Ishikawa (cell line): ENCODE results near the gene FAM9C.

ENCODE experiments used
- CEBPB ChIP-seq: IDR thresholded peaks from 2 replicates; pipeline ENCODE4 v1.6.1; 2012
- CREB1 ChIP-seq: IDR thresholded peaks from 2 replicates; pipeline ENCODE4 v1.6.1; 2012; ENCODE audit warnings: low read depth
- EGR1 ChIP-seq: IDR thresholded peaks from 2 replicates; pipeline ENCODE4 v1.6.1; 2012
- EP300 ChIP-seq: IDR thresholded peaks from 2 replicates; pipeline ENCODE4 v1.6.1; 2012; ENCODE audit warnings: borderline replicate concordance
- FOXM1 ChIP-seq: IDR thresholded peaks from 2 replicates; pipeline ENCODE4 v1.6.1; 2012; ENCODE audit warnings: low read depth, borderline replicate concordance
- NFIC ChIP-seq: IDR thresholded peaks from 2 replicates; pipeline ENCODE4 v1.6.1; 2012
- RAD21 ChIP-seq: IDR thresholded peaks from 2 replicates; pipeline ENCODE4 v1.6.1; 2012; ENCODE audit warnings: low read depth
- TAF1 ChIP-seq: IDR thresholded peaks from 2 replicates; pipeline ENCODE4 v1.6.1; 2012; ENCODE audit warnings: low read depth, mild to moderate bottlenecking
- TCF12 ChIP-seq: IDR thresholded peaks from 2 replicates; pipeline ENCODE4 v1.6.1; 2012; ENCODE audit warnings: low read depth
- TEAD4 ChIP-seq: IDR thresholded peaks from 2 replicates; pipeline ENCODE4 v1.6.1; 2012
- YY1 ChIP-seq: IDR thresholded peaks from 2 replicates; pipeline ENCODE4 v1.6.1; 2012; ENCODE audit warnings: low read depth
- ZBTB7A ChIP-seq: IDR thresholded peaks from 2 replicates; pipeline ENCODE4 v1.6.1; 2012; ENCODE audit warnings: low read depth
- TF ChIP-seq, protein P1 (sequence below): IDR thresholded peaks from 2 replicates; pipeline ENCODE4 v1.6.1; 2012
- TF ChIP-seq, protein P2 (sequence below): IDR thresholded peaks from 2 replicates; pipeline ENCODE4 v1.6.1; 2012; ENCODE audit warnings: low read depth, mild to moderate bottlenecking
- TF ChIP-seq, protein P3 (sequence below): IDR thresholded peaks from 2 replicates; pipeline ENCODE4 v1.6.1; 2012

The FAM9C gene

DNA sequence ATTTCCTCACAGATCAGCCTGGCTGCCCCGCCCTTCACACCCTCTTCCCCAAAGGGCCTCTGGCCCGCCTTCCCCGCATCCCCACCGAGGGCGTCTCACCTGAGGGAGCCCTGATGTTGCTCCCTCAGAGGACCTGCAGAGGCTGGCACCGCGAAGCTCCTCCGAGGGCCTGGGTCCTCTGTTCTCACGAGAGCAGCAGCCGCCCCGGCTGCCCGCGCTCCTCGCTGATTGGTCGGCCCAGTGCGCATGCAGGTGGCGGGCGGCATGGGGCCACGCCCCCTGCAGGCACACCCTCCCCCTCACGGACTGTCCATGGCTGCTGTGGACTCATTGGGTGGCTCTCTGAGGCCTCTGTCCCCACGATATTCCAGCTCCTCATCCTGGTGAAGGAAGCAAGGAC, at the start of gene FAM9C:
FAM9C (minus strand) TSS at position 180 of the 400 bp plus-strand sequence. CDS start 831 bp downstream, outside the sequence.
- TF ChIP-seq TEAD4 (no peak), TAF1 (no peak), CEBPB (no peak), FOXM1 (no peak), CREB1 (no peak), EGR1 (no peak), NFIC (no peak), YY1 (no peak)

DNA sequence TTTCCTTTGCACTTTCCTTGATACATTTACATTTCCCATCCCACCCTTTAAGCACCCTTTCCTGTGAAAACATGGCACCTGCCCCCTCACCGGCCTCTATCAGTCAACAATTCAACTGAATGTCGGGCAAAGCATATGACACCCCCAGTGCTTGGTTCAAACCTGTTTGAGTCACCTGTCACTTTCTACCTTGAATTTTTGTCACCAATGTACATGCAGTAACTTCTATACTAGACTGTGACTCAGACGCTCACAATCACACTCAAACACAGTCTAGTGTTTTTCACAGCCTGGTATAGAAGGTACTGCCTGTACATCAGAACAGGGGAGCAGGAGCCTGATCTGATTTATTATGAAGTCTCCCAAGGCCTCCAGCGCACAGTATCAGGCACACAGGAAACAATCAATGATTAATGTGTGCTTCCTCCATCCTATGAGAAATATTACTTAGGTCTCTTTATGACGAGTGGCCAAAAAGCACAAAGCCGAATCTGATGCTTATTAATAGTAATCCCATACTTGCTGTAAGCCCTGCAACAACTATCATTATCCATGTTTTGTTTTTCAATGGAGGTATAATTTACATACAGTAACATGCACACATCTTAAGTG, 49.2 kb upstream of the FAM9C start:
- TF ChIP-seq CREB1: no peak
- TF ChIP-seq, protein P1, sequence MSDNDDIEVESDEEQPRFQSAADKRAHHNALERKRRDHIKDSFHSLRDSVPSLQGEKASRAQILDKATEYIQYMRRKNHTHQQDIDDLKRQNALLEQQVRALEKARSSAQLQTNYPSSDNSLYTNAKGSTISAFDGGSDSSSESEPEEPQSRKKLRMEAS: no peak
- TF ChIP-seq YY1: no peak
- TF ChIP-seq NFIC: no peak
- TF ChIP-seq EGR1: no peak
- no peak for TF ChIP-seq TEAD4
- TF ChIP-seq, protein P2, sequence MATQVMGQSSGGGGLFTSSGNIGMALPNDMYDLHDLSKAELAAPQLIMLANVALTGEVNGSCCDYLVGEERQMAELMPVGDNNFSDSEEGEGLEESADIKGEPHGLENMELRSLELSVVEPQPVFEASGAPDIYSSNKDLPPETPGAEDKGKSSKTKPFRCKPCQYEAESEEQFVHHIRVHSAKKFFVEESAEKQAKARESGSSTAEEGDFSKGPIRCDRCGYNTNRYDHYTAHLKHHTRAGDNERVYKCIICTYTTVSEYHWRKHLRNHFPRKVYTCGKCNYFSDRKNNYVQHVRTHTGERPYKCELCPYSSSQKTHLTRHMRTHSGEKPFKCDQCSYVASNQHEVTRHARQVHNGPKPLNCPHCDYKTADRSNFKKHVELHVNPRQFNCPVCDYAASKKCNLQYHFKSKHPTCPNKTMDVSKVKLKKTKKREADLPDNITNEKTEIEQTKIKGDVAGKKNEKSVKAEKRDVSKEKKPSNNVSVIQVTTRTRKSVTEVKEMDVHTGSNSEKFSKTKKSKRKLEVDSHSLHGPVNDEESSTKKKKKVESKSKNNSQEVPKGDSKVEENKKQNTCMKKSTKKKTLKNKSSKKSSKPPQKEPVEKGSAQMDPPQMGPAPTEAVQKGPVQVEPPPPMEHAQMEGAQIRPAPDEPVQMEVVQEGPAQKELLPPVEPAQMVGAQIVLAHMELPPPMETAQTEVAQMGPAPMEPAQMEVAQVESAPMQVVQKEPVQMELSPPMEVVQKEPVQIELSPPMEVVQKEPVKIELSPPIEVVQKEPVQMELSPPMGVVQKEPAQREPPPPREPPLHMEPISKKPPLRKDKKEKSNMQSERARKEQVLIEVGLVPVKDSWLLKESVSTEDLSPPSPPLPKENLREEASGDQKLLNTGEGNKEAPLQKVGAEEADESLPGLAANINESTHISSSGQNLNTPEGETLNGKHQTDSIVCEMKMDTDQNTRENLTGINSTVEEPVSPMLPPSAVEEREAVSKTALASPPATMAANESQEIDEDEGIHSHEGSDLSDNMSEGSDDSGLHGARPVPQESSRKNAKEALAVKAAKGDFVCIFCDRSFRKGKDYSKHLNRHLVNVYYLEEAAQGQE: no peak
- TF ChIP-seq ZBTB7A: no peak
- TF ChIP-seq TCF12: no peak
- no peak for TF ChIP-seq TAF1
- no peak for TF ChIP-seq EP300
- TF ChIP-seq FOXM1: no peak
- TF ChIP-seq, protein P3, sequence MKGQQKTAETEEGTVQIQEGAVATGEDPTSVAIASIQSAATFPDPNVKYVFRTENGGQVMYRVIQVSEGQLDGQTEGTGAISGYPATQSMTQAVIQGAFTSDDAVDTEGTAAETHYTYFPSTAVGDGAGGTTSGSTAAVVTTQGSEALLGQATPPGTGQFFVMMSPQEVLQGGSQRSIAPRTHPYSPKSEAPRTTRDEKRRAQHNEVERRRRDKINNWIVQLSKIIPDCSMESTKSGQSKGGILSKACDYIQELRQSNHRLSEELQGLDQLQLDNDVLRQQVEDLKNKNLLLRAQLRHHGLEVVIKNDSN: no peak
- TF ChIP-seq CEBPB: no peak
- no peak for TF ChIP-seq RAD21

DNA sequence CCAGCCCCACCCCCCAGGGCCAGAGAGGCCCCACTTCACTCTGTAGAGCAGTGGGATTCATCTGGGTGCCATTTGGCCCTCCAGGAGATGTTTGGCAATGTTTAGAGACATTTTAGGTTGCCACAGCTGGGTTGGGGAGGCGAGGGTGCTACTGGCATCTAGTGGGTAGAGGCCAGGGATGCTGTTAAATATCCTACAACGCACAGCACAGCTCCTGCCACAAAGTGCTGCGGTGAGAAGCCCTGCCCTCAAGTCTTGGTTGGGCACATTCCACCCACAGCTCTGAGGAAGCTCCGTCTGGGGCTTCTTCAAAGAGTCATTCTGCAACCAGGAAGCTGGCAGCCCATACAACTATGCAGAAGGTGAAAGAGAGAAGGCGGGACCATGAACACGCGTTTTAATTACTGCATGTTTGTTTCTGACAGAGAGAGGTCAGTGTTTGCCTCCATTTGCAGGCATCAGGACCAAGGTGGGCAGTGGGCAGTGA, 48.1 kb upstream of the FAM9C start:
- TF ChIP-seq, protein P2: no peak
- TF ChIP-seq RAD21: no peak
- TF ChIP-seq, protein P3: no peak
- no peak for TF ChIP-seq ZBTB7A
- TF ChIP-seq TAF1: no peak
- TF ChIP-seq, protein P1: no peak
- TF ChIP-seq NFIC: no peak
- no peak for TF ChIP-seq TEAD4
- TF ChIP-seq CEBPB: no peak
- no peak for TF ChIP-seq EGR1
- no peak for TF ChIP-seq TCF12
- TF ChIP-seq FOXM1: no peak
- no peak for TF ChIP-seq EP300
- TF ChIP-seq YY1: no peak
- TF ChIP-seq CREB1: no peak

DNA sequence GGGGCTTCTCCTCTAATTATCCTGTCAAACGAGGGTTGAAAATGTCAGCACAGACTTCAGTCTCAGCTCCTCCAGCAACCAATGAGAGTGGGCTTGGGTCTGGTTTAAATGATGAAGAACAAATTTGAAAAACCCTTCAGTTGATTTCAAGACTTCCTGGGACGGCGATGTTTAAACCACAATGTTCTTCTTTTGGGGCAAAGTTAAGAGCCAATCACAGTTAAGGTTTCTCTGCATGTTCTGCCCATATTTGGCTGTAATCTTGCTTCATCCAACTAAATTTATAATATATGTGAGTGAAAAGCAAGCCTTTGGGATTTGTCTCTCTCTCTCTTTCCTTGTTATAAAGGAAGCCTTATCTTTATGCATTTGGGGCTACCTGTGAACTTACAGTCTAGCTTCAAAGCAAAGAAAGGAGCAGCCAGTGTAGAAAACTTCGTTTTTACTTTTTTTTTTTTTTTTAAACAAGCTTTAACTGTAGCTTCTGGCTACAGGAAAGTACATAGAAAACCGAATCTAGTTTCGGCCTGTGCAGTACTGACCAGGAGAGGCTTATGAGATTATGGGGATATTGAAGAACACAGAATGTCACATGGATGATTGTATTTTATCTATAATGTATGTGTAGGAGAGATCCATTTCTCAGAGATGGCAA, 46.8 kb upstream of the FAM9C start:
- TF ChIP-seq, protein P1: no peak
- TF ChIP-seq ZBTB7A: no peak
- no peak for TF ChIP-seq YY1
- no peak for TF ChIP-seq CREB1
- no peak for TF ChIP-seq TAF1
- no peak for TF ChIP-seq CEBPB
- TF ChIP-seq, protein P3: no peak
- no peak for TF ChIP-seq RAD21
